Stimulated activated CD8-positive, alpha-beta memory T cell treated with anti-CD3 and anti-CD28 coated beads, Interleukin-7, amount 100 ng/mL, for 4 hours (primary cell): Measurements from ENCODE around the gene SYP.

Experiments
- DNase-seq, 2 donors: peaks; one replicate each; pipeline ENCODE4 v3.0.0-alpha.2; 2020; ENCODE audit warnings: low read depth in 2 of 2

SYP gene

GRCh38 chrX:49220100-49220499 lies 20.1 kb upstream of the SYP start:
- no peak for DNase-seq

- DNase-seq = no peak
These were observed 15.1 kb upstream of the SYP start for GRCh38 chrX:49214996-49215526.

GRCh38 chrX:49214416-49214815 lies 14.4 kb upstream of the SYP start:
- no peak for DNase-seq

GRCh38 chrX:49212861-49213260 lies 12.9 kb upstream of the SYP start:
- no peak for DNase-seq

GRCh38 chrX:49212209-49212608 lies 12.2 kb upstream of the SYP start:
- no peak for DNase-seq

GRCh38 chrX:49211074-49211473 lies 11.1 kb upstream of the SYP start:
- DNase-seq = no peak

- no peak for DNase-seq
These were observed 10.4 kb upstream of the SYP start for GRCh38 chrX:49210406-49210805.

GRCh38 chrX:49209434-49210251 lies 9.7 kb upstream of the SYP start:
- no peak for DNase-seq

- no peak for DNase-seq
These were observed 8.4 kb upstream of the SYP start for GRCh38 chrX:49208399-49208798.

GRCh38 chrX:49206543-49206942 lies 6.5 kb upstream of the SYP start:
- DNase-seq = no peak

- DNase-seq = no peak
These were observed 5.5 kb upstream of the SYP start for GRCh38 chrX:49205443-49205842.

- DNase-seq = no peak
These were observed 4.7 kb upstream of the SYP start for GRCh38 chrX:49204709-49205108.

GRCh38 chrX:49204017-49204416 lies 4.0 kb upstream of the SYP start:
- no peak for DNase-seq

GRCh38 chrX:49203536-49203935 lies 3.5 kb upstream of the SYP start:
- no peak for DNase-seq

- DNase-seq = no peak
These were observed 2.0 kb upstream of the SYP start for GRCh38 chrX:49202022-49202421.

GRCh38 chrX:49199315-49199595 lies 738 bp downstream of the SYP start:
- DNase-seq = no peak

- no peak for DNase-seq
These were observed 1.3 kb downstream of the SYP start for GRCh38 chrX:49198540-49199314.

GRCh38 chrX:49197543-49198087 lies 2.4 kb downstream of the SYP start:
- DNase-seq = no peak

- no peak for DNase-seq
These were observed 6.4 kb downstream of the SYP start for GRCh38 chrX:49193542-49193964.

GRCh38 chrX:49192722-49193328 lies 7.2 kb downstream of the SYP start:
- no peak for DNase-seq

- no peak for DNase-seq
These were observed 8.4 kb downstream of the SYP start for GRCh38 chrX:49191574-49192011.

- DNase-seq = peak; percentile 78 to 81
These were observed 9.0 kb downstream of the SYP start for GRCh38 chrX:49190821-49191573.
